HEK293T (cell line): ENCODE measurements around the gene MAD2L1BP.

ENCODE experiments used
- CTCF ChIA-PET: fragments of 350-600 bp; formaldehyde crosslinking; extraction: SDS; loops from one replicate; lab custom pipeline; 2021; ENCODE audit warnings: antibody characterized with exemption, inconsistent platforms; lab: Yijun Ruan, JAX
- POLR2A ChIA-PET: fragments of 350-600 bp; formaldehyde crosslinking; extraction: SDS; loops from one replicate; lab custom pipeline; 2020; ENCODE audit warnings: antibody characterized with exemption, inconsistent platforms; lab: Yijun Ruan, JAX
- DNase-seq: peaks from one replicate; pipeline ENCODE4 v3.0.0; 2012; ENCODE audit warnings: mixed read lengths; ENCODE audit errors: extremely low spot score
- ARNT ChIP-seq: fragments of 450-650 bp; IDR thresholded peaks from 2 replicates; pipeline ENCODE4 v1.6.1; 2017; ENCODE audit warnings: mild to moderate bottlenecking
- BHLHE40 ChIP-seq: fragments of 450-650 bp; IDR thresholded peaks from 2 replicates; pipeline ENCODE4 v1.6.1; 2016; ENCODE audit warnings: mild to moderate bottlenecking, moderate library complexity, borderline replicate concordance
- CTBP1 ChIP-seq: fragments of 450-650 bp; IDR thresholded peaks from 2 replicates; pipeline ENCODE4 v1.6.1; 2016; ENCODE audit warnings: borderline replicate concordance
- ELF4 ChIP-seq: fragments of 450-650 bp; IDR thresholded peaks from 2 replicates; pipeline ENCODE4 v1.6.1; 2017; ENCODE audit warnings: antibody characterized with exemption
- FOXA1 ChIP-seq: fragments of 450-650 bp; IDR thresholded peaks from 2 replicates; pipeline ENCODE4 v1.6.1; 2016; ENCODE audit warnings: mild to moderate bottlenecking
- FOXK2 ChIP-seq: fragments of 450-650 bp; IDR thresholded peaks from 2 replicates; pipeline ENCODE4 v1.6.1; 2016; ENCODE audit warnings: mild to moderate bottlenecking
- FOXM1 ChIP-seq: fragments of 450-650 bp; IDR thresholded peaks from 2 replicates; pipeline ENCODE4 v1.6.1; 2017; ENCODE audit warnings: mild to moderate bottlenecking, borderline replicate concordance
- HDGF ChIP-seq: fragments of 450-650 bp; IDR thresholded peaks from 2 replicates; pipeline ENCODE4 v1.6.1; 2017; ENCODE audit warnings: antibody characterized with exemption, borderline replicate concordance
- L3MBTL2 ChIP-seq: fragments of 450-650 bp; conservative IDR thresholded peaks from 2 replicates; pipeline ENCODE4 v1.6.1; 2016; ENCODE audit warnings: mild to moderate bottlenecking
- LEF1 ChIP-seq: fragments of 450-650 bp; IDR thresholded peaks from 2 replicates; pipeline ENCODE4 v1.6.1; 2017; ENCODE audit warnings: mild to moderate bottlenecking, borderline replicate concordance
- NFRKB ChIP-seq: fragments of 450-650 bp; IDR thresholded peaks from 2 replicates; pipeline ENCODE4 v1.6.1; 2016; ENCODE audit warnings: mild to moderate bottlenecking, moderate library complexity
- PKNOX1 ChIP-seq: fragments of 450-650 bp; IDR thresholded peaks from 2 replicates; pipeline ENCODE4 v1.6.1; 2016
- SP1 ChIP-seq: fragments of 450-650 bp; IDR thresholded peaks from 2 replicates; pipeline ENCODE4 v1.6.1; 2017
- SUZ12 ChIP-seq: fragments of 450-650 bp; IDR thresholded peaks from 2 replicates; pipeline ENCODE4 v1.6.1; 2016; ENCODE audit warnings: mild to moderate bottlenecking
- TARDBP ChIP-seq: fragments of 450-650 bp; IDR thresholded peaks from 2 replicates; pipeline ENCODE4 v1.6.1; 2016
- ZNF384 ChIP-seq: fragments of 450-650 bp; IDR thresholded peaks from 2 replicates; pipeline ENCODE4 v1.6.1; 2016

MAD2L1BP gene

DNA sequence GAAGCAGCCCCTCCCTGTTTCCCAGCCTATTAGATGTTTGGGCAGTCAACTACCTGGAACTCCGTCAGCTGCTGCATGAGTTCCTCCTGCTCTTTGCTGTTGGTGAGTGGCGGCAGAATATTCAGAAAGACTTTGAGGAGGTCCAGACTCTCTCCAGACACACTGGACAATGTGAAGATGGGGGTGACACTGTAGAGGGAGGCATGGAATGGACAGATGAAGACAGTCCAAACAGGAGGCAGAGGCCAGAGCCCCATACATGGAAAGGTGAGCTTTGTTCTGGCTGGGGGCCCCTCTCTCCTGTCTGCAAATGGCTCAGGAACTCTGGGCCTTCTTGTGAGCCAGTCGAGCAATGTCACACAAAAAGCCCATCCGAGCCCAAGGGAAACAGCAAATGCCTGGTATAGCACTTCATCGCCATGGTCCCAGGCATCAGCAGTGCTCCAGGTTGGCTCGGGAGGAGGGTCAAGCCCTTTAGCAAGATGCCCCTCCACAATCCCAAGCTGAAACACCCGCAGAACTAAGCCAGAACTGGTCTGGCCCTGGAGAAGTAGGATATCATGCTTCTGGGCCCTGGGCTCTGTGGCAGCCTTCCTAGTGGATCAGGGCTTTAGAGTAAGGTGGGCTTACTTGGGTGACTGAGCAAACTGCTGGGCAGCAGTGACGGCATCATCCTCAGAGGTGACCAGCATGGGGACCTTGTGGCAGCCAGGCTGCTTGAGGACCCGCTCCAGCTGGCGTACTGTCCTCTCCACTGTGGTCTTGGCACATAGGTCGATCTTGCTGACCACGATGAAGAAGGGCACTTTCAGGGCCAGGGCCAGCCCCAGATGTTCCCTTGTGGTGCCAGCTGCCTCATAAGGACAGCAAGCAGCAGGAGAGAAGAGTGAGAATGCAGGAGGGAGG lies 11.5 kb upstream of the MAD2L1BP start:
- no peak for DNase-seq
- ChIA-PET POLR2A (interaction anchor here (1.0 to 1.3 kb wide), 2 partner anchors 11 kb away, joined by 3 to 6 read pairs; partner anchors contain the start of gene MAD2L1BP), CTCF (no interaction called here)
- TF ChIP-seq TARDBP (no peak), L3MBTL2 (no peak), ELF4 (no peak), BHLHE40 (no peak), NFRKB (no peak)

GRCh38 chr6:43624786-43625288 lies 10.8 kb upstream of the MAD2L1BP start:
- POLR2A ChIA-PET = interaction anchor here (1.3 kb wide), 1 partner anchor 10 kb away, joined by 6 read pairs; the partner anchor contains the start of gene MAD2L1BP
- CTCF ChIA-PET = no interaction called here
- no peak for DNase-seq
- TF ChIP-seq FOXM1 (no peak), CTBP1 (no peak), SUZ12 (no peak), FOXK2 (no peak), ELF4 (no peak), TARDBP (no peak), ARNT (no peak), SP1 (no peak), FOXA1 (no peak), HDGF (no peak), NFRKB (no peak), L3MBTL2 (no peak), PKNOX1 (no peak), BHLHE40 (no peak), LEF1 (no peak)

- DNase-seq = no peak
- POLR2A ChIA-PET = interaction anchor here (1.2 to 1.4 kb wide), 3 partner anchors 9 to 12 kb away, joined by 3 to 6 read pairs (median 3); partner anchors contain the start of gene MAD2L1BP
- CTCF ChIA-PET = no interaction called here
- TF ChIP-seq PKNOX1 = no peak
- no peak for TF ChIP-seq TARDBP
- TF ChIP-seq SUZ12 = no peak
- TF ChIP-seq ELF4 = no peak
- no peak for TF ChIP-seq L3MBTL2
- TF ChIP-seq BHLHE40 = no peak
- no peak for TF ChIP-seq ARNT
- no peak for TF ChIP-seq LEF1
- no peak for TF ChIP-seq FOXK2
- TF ChIP-seq FOXM1 = no peak
- no peak for TF ChIP-seq HDGF
- TF ChIP-seq FOXA1 = no peak
- TF ChIP-seq ZNF384 = no peak
- TF ChIP-seq NFRKB = no peak
- TF ChIP-seq SP1 = no peak
- TF ChIP-seq CTBP1 = no peak
Observed at GRCh38 chr6:43625393-43625992, 10.1 kb upstream of the MAD2L1BP start.

GRCh38 chr6:43627008-43627825 lies 8.4 kb upstream of the MAD2L1BP start:
- ChIA-PET CTCF (interaction anchor here (0.7 kb wide), 1 partner anchor 19 kb away, joined by 3 read pairs; no protein-coding TSS in a partner anchor), POLR2A (interaction anchor here (0.7 to 1.9 kb wide), 6 partner anchors 8 to 51 kb away, joined by 3 to 10 read pairs (median 4); partner anchors contain the start of genes MAD2L1BP, POLH and XPO5)
- no peak for TF ChIP-seq BHLHE40
- peak; percentile 36 for DNase-seq

GRCh38 chr6:43628393-43629103 lies 7.1 kb upstream of the MAD2L1BP start:
- POLR2A ChIA-PET = interaction anchor here (0.8 to 2.3 kb wide), 25 partner anchors 8 to 618 kb away, joined by 3 to 32 read pairs (median 6); partner anchors contain the start of genes HSP90AB1, POLH, RSPH9 and VEGFA
- CTCF ChIA-PET = no interaction called here

More at GRCh38 chr6:43628393-43629103, 7.1 kb upstream of the MAD2L1BP start:
- TF ChIP-seq BHLHE40 = no peak
- peak; percentile 51 for DNase-seq
